Fibroblast of the aortic adventitia (primary cell): Measurements from ENCODE around the gene DMD. TPM values are rescaled to one million over a fixed set of nuclear protein-coding genes. Genes with fewer than 3 reads are reported as not detected.

Experiments
- DNase-seq: peaks from one replicate; pipeline ENCODE4 v3.0.0-alpha.2; 2010; ENCODE audit warnings: low read depth
- H3K4me3 ChIP-seq: 2 replicates; pipeline ENCODE4 v1.5.1; 2011; ENCODE audit warnings: low read depth, mild to moderate bottlenecking, control low read depth, low read length, moderate library complexity
- total RNA-seq: library from RNA; depleted of rRNA; stranded (reverse); fragments of >200 nt; gene quantifications from 2 replicates; pipeline ENCODE4 v1.2.3, GENCODE V29; 2012; ENCODE audit warnings: low replicate concordance
- TF ChIP-seq, protein P1 (sequence below): IDR thresholded peaks from 2 replicates; pipeline ENCODE4 v1.5.1; 2011; ENCODE audit warnings: mild to moderate bottlenecking, low read length, control low read depth, inconsistent platforms; ENCODE audit not compliant: insufficient read depth

Gene DMD
- total RNA-seq, 1 donor, result 10.3 TPM

DNA sequence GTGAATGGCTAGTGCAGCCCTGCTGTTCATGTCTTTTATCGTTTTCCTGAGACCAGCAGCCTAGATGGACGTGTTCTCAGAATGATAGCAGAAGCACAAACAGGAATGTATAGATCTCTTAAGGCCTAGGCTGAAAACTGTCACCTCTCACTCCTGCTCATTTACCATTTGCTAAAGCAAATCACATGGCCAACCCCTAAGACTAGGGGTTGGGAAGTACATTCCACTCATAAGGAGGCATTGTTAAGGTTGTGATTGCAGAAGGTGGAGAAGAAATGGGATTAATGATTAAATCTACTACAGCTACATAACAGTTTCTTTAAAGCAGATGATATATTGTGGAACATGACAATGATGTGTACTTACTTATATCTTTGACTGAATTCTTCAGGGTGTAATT lies 1602.7 kb downstream of the DMD start:
- no peak for DNase-seq
- H3K4me3 ChIP-seq, result no peak overlapping the region
- TF ChIP-seq, protein P1, sequence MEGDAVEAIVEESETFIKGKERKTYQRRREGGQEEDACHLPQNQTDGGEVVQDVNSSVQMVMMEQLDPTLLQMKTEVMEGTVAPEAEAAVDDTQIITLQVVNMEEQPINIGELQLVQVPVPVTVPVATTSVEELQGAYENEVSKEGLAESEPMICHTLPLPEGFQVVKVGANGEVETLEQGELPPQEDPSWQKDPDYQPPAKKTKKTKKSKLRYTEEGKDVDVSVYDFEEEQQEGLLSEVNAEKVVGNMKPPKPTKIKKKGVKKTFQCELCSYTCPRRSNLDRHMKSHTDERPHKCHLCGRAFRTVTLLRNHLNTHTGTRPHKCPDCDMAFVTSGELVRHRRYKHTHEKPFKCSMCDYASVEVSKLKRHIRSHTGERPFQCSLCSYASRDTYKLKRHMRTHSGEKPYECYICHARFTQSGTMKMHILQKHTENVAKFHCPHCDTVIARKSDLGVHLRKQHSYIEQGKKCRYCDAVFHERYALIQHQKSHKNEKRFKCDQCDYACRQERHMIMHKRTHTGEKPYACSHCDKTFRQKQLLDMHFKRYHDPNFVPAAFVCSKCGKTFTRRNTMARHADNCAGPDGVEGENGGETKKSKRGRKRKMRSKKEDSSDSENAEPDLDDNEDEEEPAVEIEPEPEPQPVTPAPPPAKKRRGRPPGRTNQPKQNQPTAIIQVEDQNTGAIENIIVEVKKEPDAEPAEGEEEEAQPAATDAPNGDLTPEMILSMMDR, result no peak

DNA sequence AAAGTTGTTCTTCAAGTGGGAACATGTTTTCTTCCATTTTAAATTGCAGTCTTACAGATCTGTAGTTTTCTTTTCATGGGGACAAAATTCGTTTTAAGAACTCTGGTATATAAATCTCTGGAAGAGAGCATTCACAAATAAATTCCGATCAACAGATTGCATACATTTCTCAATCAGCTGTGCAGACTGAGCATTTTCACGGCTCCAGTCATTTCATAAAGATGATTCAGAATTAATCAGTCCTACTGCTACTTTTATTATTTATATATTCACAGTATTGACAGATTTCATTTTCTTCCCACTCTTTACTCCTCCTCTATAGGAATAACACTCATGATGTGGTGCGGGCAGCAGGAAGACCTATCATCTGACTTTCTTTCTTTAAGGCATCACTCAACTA lies 1604.6 kb downstream of the DMD start:
- TF ChIP-seq, protein P1, result no peak
- H3K4me3 ChIP-seq, result no peak overlapping the region
- DNase-seq, result no peak

DNA sequence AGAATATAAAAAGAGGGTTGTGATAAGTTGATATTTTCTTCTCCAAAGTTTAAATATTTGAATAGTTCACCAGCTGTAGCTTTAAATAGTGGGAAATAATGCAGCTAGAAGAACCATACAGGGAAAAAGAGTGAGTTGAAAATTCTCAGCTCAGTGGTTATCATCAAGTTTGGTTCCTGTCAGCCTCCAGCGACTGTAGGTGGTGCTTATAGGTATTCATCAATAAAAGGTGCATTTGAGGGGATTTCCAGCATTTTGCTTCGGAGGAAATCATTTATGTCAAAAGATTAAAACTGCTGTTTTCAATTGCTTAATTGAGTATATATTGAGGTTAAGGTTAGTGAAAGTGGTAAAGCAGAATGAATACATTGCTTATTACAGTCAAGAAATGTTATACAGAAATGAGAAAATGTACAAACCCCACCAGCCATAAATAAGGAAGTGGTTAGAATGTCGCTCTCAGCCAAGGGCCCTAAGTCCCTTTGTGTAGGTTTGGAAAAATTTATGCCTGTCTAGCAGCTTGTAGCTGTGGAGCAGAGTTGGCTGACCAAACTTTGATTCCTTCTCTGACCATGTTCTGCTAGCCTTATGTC lies 1606.6 kb downstream of the DMD start:
- TF ChIP-seq, protein P1, result no peak
- no peak overlapping the region for H3K4me3 ChIP-seq
- no peak for DNase-seq

DNA sequence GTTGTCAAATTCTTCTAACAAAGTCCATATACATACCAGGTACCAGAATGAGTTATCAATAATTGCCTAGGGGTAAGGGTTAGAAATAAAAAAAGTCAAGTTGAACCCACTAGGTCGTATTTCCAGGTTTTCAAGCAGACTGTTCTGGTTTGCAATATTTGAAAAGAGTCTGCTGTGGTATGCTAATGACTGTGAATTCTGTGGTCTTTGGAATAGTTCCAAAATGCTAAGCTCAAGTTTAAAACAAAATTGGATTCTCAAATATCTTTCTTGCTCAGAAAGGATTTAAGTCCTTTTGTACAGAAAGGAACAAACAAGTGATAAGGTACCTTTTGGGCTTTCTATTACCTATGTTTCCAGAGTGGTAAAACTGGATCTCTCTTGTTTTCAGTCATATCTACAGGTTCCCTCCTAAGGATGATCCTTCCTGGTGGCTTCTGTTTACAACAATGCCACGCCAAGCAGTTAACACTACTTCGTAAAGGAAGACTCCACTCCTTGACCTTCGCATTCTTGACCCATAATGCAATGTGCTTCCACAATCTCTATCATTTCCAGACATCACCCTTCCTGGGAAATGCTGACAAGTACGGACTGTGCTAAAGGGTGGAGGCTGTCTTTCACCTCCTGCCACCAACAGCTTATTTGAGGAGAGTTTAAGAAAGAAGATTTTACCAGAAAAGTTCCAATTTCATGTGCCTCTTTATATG lies 1607.8 kb downstream of the DMD start:
- TF ChIP-seq, protein P1, result no peak
- no peak for DNase-seq
- no peak overlapping the region for H3K4me3 ChIP-seq

DNA sequence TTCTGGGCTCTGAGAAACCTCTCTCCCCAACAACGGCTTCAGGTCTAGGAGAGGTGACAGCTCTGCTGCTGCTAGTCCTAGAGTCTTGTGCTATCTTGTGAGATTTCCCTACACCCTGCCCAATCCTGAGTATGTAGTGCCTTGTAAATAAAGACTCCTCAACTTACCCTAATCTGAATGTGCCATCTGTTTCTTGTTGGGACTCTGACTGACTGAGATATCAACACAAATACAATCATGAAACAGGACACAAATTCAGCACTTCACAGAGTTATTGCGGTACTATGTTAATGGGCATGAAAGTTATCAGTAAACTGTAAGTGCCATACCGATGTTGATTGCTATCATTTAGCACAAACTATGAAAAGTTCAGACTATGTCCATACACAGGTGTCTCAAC lies 1610.5 kb downstream of the DMD start:
- DNase-seq, result no peak
- TF ChIP-seq, protein P1, result no peak
- H3K4me3 ChIP-seq, result no peak overlapping the region

DNA sequence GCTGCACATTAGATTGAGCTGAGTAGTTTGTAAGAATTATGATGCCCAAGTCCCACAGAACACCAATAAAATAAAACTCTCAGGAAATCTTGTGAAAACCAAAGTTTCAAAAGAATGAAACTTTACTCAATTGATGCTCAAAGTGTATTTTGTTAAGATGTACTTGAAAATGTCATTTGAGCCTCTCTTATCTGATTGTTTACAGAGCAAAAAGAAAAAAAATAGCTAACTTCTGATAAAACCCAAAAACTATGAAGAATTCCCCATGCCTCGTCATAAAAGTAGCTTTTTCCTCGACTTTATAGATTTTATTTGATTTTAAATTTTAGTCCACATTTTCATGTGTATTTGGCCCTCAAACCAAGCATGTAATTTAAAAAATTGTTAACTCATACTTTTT lies 1618.0 kb downstream of the DMD start:
- H3K4me3 ChIP-seq, result no peak overlapping the region
- TF ChIP-seq, protein P1, result no peak
- no peak for DNase-seq
